Measurements from ENCODE around the gene FLNB.

- TF ChIP-seq CTCF (IDR thresholded peaks at IDR 0.05) (peak; percentile 90 to 97 (median 96)), POLR2A (IDR thresholded peaks at IDR 0.05) (no peak), POLR2AphosphoS5 (IDR thresholded peaks at IDR 0.05) (no peak), EP300 (IDR thresholded peaks at IDR 0.05; ENCODE audit: low read depth) (no peak)
Measured at GRCh38 chr3:58177747-58178527, 169.7 kb downstream of the FLNB start.
